Activated T-cell treated with anti-CD3 and anti-CD28 coated beads, Interleukin-2, amount 50 U/mL, for 4 hours (primary cell): ENCODE measurements around the gene TMEM117. TPM values are rescaled to one million over a fixed set of nuclear protein-coding genes. Genes with fewer than 3 reads are reported as not detected.

ENCODE experiments used
- ATAC-seq, 2 donors: fragments of 200-7000 bp; cut with Tn5 transposase; one replicate each; pipeline ENCODE4 v1.10.0; 2021
- DNase-seq: peaks from one replicate; pipeline ENCODE4 v3.0.0-alpha.2; 2020
- H3K27me3 Mint-ChIP-seq: one replicate; pipeline ENCODE4 v1.8.0; 2021; ENCODE audit warnings: low read depth, mixed read lengths
- H3K36me3 Mint-ChIP-seq: one replicate; pipeline ENCODE4 v1.8.0; 2022; ENCODE audit warnings: mixed read lengths; ENCODE audit not compliant: insufficient read depth
- H3K4me1 Mint-ChIP-seq: one replicate; pipeline ENCODE4 v1.8.0; 2021; ENCODE audit warnings: low read depth, mixed read lengths
- H3K4me3 Mint-ChIP-seq: one replicate; pipeline ENCODE4 v1.8.0; 2021; ENCODE audit warnings: mild to moderate bottlenecking, moderate library complexity, mixed read lengths
- H3K9me3 Mint-ChIP-seq: one replicate; pipeline ENCODE4 v1.8.0; 2021; ENCODE audit warnings: mixed read lengths
- total RNA-seq, 3 donors: library from RNA; stranded (reverse); gene quantifications; one replicate each; pipeline ENCODE4 v1.2.1, GENCODE V29; 2021

TMEM117 gene
- total RNA-seq, 3 donors from 2014 or later = 1.4 to 2.0 (median 1.4) TPM

DNA sequence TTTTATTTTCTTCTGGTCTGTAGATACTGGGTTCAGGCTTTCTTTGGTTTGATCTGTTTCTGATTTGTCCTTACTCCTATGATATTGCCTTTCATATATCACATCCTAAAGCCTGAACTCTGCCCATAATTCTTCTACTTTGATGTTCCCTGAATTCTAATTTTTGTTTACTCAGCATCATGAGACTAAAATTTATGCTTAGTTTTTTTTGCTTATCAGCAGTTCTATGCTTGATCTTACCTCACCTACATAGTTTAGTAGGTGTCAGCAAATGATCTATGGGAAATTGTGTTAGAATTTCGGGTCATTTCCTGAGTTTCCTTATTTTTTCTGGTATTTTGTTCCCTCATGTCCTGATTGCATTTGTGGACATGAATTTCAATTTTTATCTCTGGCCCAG is 94.2 kb downstream of the TMEM117 start:
- H3K36me3 Mint-ChIP-seq = peaks cover 17% of the 10 kb centered on the region
- no peaks in the 10 kb centered on the region for H3K4me1 Mint-ChIP-seq
- no peak for ATAC-seq
- peaks cover 23% of the 10 kb centered on the region for H3K9me3 Mint-ChIP-seq
- DNase-seq = no peak
- no peaks in the 10 kb centered on the region for H3K27me3 Mint-ChIP-seq
- no peak overlapping the region for H3K4me3 Mint-ChIP-seq

DNA sequence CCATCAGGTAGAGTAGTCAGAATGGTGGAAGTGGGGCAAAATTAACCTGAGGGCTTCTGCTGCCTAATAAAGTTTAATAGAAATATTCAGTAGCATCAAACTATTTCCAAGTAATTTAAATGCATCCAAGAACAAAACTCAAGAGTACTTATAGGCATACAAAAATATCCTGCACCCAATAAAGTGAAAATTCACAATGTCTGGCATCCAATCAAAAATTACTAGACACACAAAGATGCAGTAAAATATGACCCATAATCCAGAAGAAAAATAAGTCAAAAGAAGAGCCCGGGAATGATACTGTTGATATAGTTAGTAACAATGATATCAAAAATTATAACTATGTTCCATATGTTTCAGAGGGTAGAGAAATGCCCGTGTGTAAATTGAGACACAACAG is 95.3 kb downstream of the TMEM117 start:
- peaks cover 23% of the 10 kb centered on the region for H3K9me3 Mint-ChIP-seq

GRCh38 chr12:43935581-43935980 is 99.7 kb downstream of the TMEM117 start:
- no peak for DNase-seq
- Mint-ChIP-seq H3K9me3 (peaks cover 15% of the 10 kb centered on the region), H3K36me3 (peaks cover 10% of the 10 kb centered on the region), H3K4me1 (no peaks in the 10 kb centered on the region), H3K4me3 (no peak overlapping the region), H3K27me3 (no peaks in the 10 kb centered on the region)
- no peak for ATAC-seq

More for the DNA sequence above, 95.3 kb downstream of the TMEM117 start:
- Mint-ChIP-seq H3K27me3 (no peaks in the 10 kb centered on the region), H3K4me3 (no peak overlapping the region), H3K36me3 (peaks cover 16% of the 10 kb centered on the region), H3K4me1 (no peaks in the 10 kb centered on the region)
- ATAC-seq (no peak), DNase-seq (no peak)

DNA sequence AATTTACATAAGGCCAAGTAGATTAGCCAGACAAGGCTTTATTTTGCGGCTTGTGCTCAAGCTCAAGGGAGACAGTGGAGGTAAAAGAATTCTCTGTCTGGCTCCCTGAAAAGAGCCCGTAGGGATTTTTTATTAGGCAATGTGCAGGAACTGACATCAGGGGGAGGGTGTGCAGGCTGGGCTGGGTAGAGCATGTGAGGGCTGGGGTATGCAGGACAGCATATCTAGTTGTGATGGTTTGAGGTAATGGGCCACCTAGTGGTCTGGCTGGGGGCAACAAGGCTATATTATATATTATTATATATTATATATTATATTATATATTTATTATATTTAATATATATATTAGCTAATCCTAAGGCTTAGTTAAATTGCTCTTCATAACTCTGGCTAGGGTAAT is 102.1 kb downstream of the TMEM117 start:
- ATAC-seq = no peak
- no peaks in the 10 kb centered on the region for H3K9me3 Mint-ChIP-seq
- no peak for DNase-seq
- no peaks in the 10 kb centered on the region for H3K27me3 Mint-ChIP-seq
- peaks cover 3% of the 10 kb centered on the region for H3K36me3 Mint-ChIP-seq
- H3K4me1 Mint-ChIP-seq = no peaks in the 10 kb centered on the region
- H3K4me3 Mint-ChIP-seq = no peak overlapping the region

- Mint-ChIP-seq H3K27me3 (no peaks in the 10 kb centered on the region), H3K36me3 (peaks cover 8% of the 10 kb centered on the region), H3K9me3 (no peaks in the 10 kb centered on the region), H3K4me3 (no peak overlapping the region), H3K4me1 (no peaks in the 10 kb centered on the region)
- DNase-seq = no peak
- ATAC-seq = no peak
Observed at GRCh38 chr12:43942379-43942778, 106.5 kb downstream of the TMEM117 start.

- Mint-ChIP-seq H3K27me3 (no peaks in the 10 kb centered on the region), H3K4me1 (no peaks in the 10 kb centered on the region), H3K9me3 (no peaks in the 10 kb centered on the region), H3K4me3 (no peak overlapping the region), H3K36me3 (peaks cover 18% of the 10 kb centered on the region)
- ATAC-seq (no peak), DNase-seq (no peak)
Observed at GRCh38 chr12:43945983-43946382, 110.1 kb downstream of the TMEM117 start.

GRCh38 chr12:43951286-43951685 is 115.4 kb downstream of the TMEM117 start:
- DNase-seq = no peak
- peaks cover 8% of the 10 kb centered on the region for H3K4me1 Mint-ChIP-seq
- peaks cover 9% of the 10 kb centered on the region for H3K9me3 Mint-ChIP-seq
- no peak overlapping the region for H3K4me3 Mint-ChIP-seq
- H3K36me3 Mint-ChIP-seq = peaks cover 15% of the 10 kb centered on the region
- ATAC-seq = no peak
- no peaks in the 10 kb centered on the region for H3K27me3 Mint-ChIP-seq

DNA sequence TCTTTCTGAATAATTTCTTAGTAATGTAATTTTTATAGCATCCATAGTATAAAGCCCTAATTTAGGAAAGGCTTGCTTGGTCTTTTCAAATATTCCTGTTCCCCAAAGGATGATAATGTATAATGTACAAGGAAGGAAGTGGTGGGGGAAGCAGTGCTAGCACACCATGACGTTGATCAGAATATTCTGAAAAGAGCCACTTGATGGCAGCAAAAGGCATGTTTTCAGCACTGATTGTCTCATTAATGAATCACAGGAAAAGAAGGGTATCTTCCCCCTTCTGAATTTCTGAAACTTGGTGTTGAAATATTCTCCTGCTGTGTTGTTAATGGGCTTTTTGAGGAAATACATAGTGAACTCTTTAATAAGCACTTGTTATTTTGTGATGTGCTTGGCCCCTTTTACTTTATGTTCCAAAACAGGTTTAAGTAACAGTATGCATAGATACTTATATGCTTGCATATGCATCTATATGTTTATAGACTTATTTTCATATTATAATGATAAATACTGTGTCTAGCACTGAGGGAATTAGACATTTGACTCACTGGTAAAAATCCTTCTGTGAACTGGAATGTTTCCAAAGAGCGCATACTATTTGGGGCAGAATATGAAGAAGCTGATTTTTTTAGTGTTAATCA is 122.0 kb downstream of the TMEM117 start:
- ATAC-seq (no peak), DNase-seq (no peak)
- Mint-ChIP-seq H3K4me3 (no peak overlapping the region), H3K36me3 (no peaks in the 10 kb centered on the region), H3K27me3 (no peaks in the 10 kb centered on the region), H3K4me1 (peaks cover 9% of the 10 kb centered on the region), H3K9me3 (peaks cover 4% of the 10 kb centered on the region)

- Mint-ChIP-seq H3K36me3 (peaks cover 4% of the 10 kb centered on the region), H3K9me3 (peaks cover 9% of the 10 kb centered on the region), H3K4me3 (no peak overlapping the region), H3K4me1 (no peaks in the 10 kb centered on the region), H3K27me3 (no peaks in the 10 kb centered on the region)
- DNase-seq (no peak), ATAC-seq (no peak)
Observed at GRCh38 chr12:43964033-43964432, 128.2 kb downstream of the TMEM117 start.

GRCh38 chr12:43964961-43965360 is 129.1 kb downstream of the TMEM117 start:
- H3K36me3 Mint-ChIP-seq = peaks cover 4% of the 10 kb centered on the region
- no peak for ATAC-seq
- DNase-seq = no peak
- no peaks in the 10 kb centered on the region for H3K4me1 Mint-ChIP-seq
- no peaks in the 10 kb centered on the region for H3K27me3 Mint-ChIP-seq
- peaks cover 9% of the 10 kb centered on the region for H3K9me3 Mint-ChIP-seq
- no peak overlapping the region for H3K4me3 Mint-ChIP-seq

DNA sequence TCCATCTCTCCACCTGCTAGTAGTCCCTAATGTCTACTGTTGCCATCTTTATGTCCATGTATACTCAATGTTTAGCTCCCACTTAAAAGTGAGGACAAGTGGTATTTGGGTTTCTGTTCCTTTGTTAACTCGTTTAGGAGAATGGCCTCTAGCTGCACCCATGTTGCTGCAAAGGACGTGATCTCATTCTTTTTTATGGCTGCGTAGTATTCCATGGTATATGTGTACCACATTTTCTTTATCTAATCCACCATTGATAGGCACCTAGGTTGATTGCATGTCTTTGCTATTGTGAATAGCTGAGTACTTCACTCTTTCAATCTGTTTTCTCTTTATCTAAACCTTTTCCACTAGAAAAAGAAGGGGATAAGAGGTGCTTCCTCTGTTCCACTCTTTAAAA is 130.0 kb downstream of the TMEM117 start:
- H3K27me3 Mint-ChIP-seq = no peaks in the 10 kb centered on the region

DNA sequence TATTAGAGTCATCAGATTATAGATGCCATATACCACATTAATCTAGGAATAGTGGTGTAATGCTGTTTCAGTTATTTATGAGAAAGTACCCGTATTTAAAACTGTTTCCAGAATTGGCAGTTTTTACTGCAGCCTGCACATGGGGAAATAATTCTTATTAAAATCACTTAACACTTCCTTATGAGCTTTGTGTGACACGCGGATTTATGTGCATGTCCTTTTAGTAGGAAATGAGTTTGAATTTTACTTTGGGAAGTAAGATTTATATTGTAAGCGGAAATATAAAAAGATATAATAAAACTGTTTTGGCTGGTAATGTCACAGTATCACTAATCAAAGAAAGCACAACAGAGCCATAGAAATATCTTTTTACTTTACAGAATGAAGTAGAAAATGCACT is 132.9 kb downstream of the TMEM117 start:
- H3K36me3 Mint-ChIP-seq = peaks cover 13% of the 10 kb centered on the region
- no peak overlapping the region for H3K4me3 Mint-ChIP-seq
- no peaks in the 10 kb centered on the region for H3K27me3 Mint-ChIP-seq
- H3K4me1 Mint-ChIP-seq = no peaks in the 10 kb centered on the region
- peaks cover 9% of the 10 kb centered on the region for H3K9me3 Mint-ChIP-seq
- DNase-seq (no peak), ATAC-seq (no peak)

More for the DNA sequence above, 130.0 kb downstream of the TMEM117 start:
- H3K36me3 Mint-ChIP-seq = peaks cover 7% of the 10 kb centered on the region
- H3K4me3 Mint-ChIP-seq = no peak overlapping the region
- no peak for ATAC-seq
- H3K9me3 Mint-ChIP-seq = peaks cover 9% of the 10 kb centered on the region
- DNase-seq = no peak
- H3K4me1 Mint-ChIP-seq = no peaks in the 10 kb centered on the region

DNA sequence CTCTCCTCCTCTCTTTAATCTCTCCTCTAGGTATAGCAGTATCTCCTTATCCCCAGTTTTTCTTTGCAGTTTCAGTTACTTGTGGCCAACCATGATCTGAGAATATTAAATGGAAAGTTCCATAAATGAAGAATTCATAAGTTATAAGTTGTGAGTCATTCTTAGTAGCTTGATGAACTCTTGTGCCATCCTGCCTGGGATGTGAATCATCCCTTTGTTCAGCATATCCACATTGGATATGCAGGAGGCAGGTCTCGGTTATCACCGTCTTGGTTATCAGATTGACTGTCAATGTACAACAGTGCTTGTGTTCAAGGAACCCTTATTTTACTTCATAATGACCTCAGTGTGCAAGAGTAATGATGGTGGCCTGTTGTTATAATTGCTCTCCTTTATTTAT is 134.0 kb downstream of the TMEM117 start:
- Mint-ChIP-seq H3K36me3 (peaks cover 13% of the 10 kb centered on the region), H3K4me3 (no peak overlapping the region), H3K27me3 (no peaks in the 10 kb centered on the region), H3K4me1 (no peaks in the 10 kb centered on the region), H3K9me3 (peaks cover 9% of the 10 kb centered on the region)
- DNase-seq = no peak
- ATAC-seq = no peak

GRCh38 chr12:43973385-43973784 is 137.5 kb downstream of the TMEM117 start:
- no peaks in the 10 kb centered on the region for H3K27me3 Mint-ChIP-seq
- DNase-seq = no peak
- peaks cover 10% of the 10 kb centered on the region for H3K9me3 Mint-ChIP-seq
- ATAC-seq = no peak
- H3K36me3 Mint-ChIP-seq = peaks cover 20% of the 10 kb centered on the region
- no peak overlapping the region for H3K4me3 Mint-ChIP-seq
- no peaks in the 10 kb centered on the region for H3K4me1 Mint-ChIP-seq

GRCh38 chr12:43973993-43974392 is 138.1 kb downstream of the TMEM117 start:
- ATAC-seq (no peak), DNase-seq (no peak)
- Mint-ChIP-seq H3K4me1 (no peaks in the 10 kb centered on the region), H3K27me3 (no peaks in the 10 kb centered on the region), H3K36me3 (peaks cover 24% of the 10 kb centered on the region), H3K4me3 (no peak overlapping the region), H3K9me3 (peaks cover 15% of the 10 kb centered on the region)
